ENCODE measurements around the gene TTPAL. TPM values are rescaled to one million over a fixed set of nuclear protein-coding genes. Genes with fewer than 3 reads are reported as not detected.

Gene TTPAL
- total RNA-seq, 1 experiment from 2014 or later = 21.1 TPM

- Histone ChIP-seq H2BK120ac (ENCODE audit: low read depth, low read length, poor library complexity, severe bottlenecking) (no peak overlapping the region), H3K79me1 (ENCODE audit: insufficient read depth, low read depth, low read length, poor library complexity, severe bottlenecking) (no peaks in the 10 kb centered on the region), H3K23ac (ENCODE audit: insufficient read length, low read depth, low read length) (no peak overlapping the region), H2BK20ac (ENCODE audit: low read depth, low read length, poor library complexity, severe bottlenecking) (no peak overlapping the region), H2BK15ac (ENCODE audit: low read depth, low read length) (no peak overlapping the region), H2AK5ac (ENCODE audit: insufficient read length, low read length) (no peak overlapping the region), H3K4ac (ENCODE audit: low read depth, low read length) (no peak overlapping the region), H3K4me1 (ENCODE audit: insufficient read depth, low read length) (no peaks in the 10 kb centered on the region), H4K20me1 (ENCODE audit: control insufficient read depth, insufficient read depth, insufficient read length) (no peaks in the 10 kb centered on the region), H3K4me2 (ENCODE audit: insufficient read depth, insufficient read length, low read length) (no peak overlapping the region), H2BK12ac (ENCODE audit: insufficient read length, low read depth, low read length) (no peak overlapping the region), H3K27me3 (ENCODE audit: insufficient read depth, low read length) (no peaks in the 10 kb centered on the region; the same call in 1 of the 2 replicates), H4K91ac (ENCODE audit: insufficient read length, low read depth, low read length) (no peak overlapping the region), H3K23me2 (ENCODE audit: insufficient read length, low read depth, low read length, poor library complexity, severe bottlenecking) (no peaks in the 10 kb centered on the region), H3K56ac (ENCODE audit: insufficient read length, low read depth, low read length) (no peak overlapping the region), H4K8ac (replicated peaks; ENCODE audit: insufficient read length, low read depth, low read length) (no peak overlapping the region), H3K18ac (ENCODE audit: insufficient read length, low read depth, low read length) (no peak overlapping the region), H3K9ac (ENCODE audit: extremely low read depth, insufficient read length, low read length) (no peak overlapping the region), H3K27ac (ENCODE audit: insufficient read length, low read depth, low read length) (no peak overlapping the region), H3K79me2 (ENCODE audit: insufficient read depth, low read length) (no peaks in the 10 kb centered on the region), H2BK5ac (ENCODE audit: insufficient read length, low read length) (no peak overlapping the region), H3T11ph (ENCODE audit: low read length) (no peak overlapping the region), H4K5ac (ENCODE audit: insufficient read length, low read depth, low read length) (no peak overlapping the region), H3K14ac (ENCODE audit: insufficient read depth, low read length) (no peak overlapping the region), H3K9me3 (ENCODE audit: control insufficient read depth, low read depth, low read length) (no peaks in the 10 kb centered on the region), H2AFZ (ENCODE audit: low read length) (no peak overlapping the region)
- no peak for TF ChIP-seq CTCF (conservative IDR thresholded peaks at IDR 0.05)
- Mint-ChIP-seq H3K4me3 (no peak overlapping the region), H3K9me3 (no peaks in the 10 kb centered on the region), H3K4me1 (no peaks in the 10 kb centered on the region), H3K27me3 (ENCODE audit: low read depth) (no peaks in the 10 kb centered on the region), H3K36me3 (ENCODE audit: insufficient read depth in 1 of 3, low read depth in 3 of 3) (peaks cover 9 to 53% (median 42%) of the 10 kb centered on the region in 3 experiments; a peak in 6 of 7 replicates), H3K27ac (no peak overlapping the region; a peak in 1 of 7 replicates)
- no peak for DNase-seq
- no CpG with 5 or more reads among the region's 5 CpGs for WGBS (ENCODE audit: extremely low coverage, insufficient read length, low lambda C conversion rate)
These were observed 12.9 kb downstream of the TTPAL start for GRCh38 chr20:44488551-44488950.

Data from H9 (cell line).